ENCODE data around the gene HSBP1L1. TPM values are rescaled to one million over a fixed set of nuclear protein-coding genes. Genes with fewer than 3 reads are reported as not detected.

The HSBP1L1 gene
- total RNA-seq, 4 donors from 2014 or later = 10.4 to 26.3 (median 19.4) TPM

GRCh38 chr18:79942786-79943607 lies 21.4 kb upstream of the HSBP1L1 start:
- TF ChIP-seq CTCF (IDR thresholded peaks at IDR 0.05; ENCODE audit: low read depth) = no peak

GRCh38 chr18:79943608-79944125 lies 20.8 kb upstream of the HSBP1L1 start:
- TF ChIP-seq CTCF (IDR thresholded peaks at IDR 0.05; ENCODE audit: low read depth) = no peak

- no peak for TF ChIP-seq CTCF (IDR thresholded peaks at IDR 0.05; ENCODE audit: low read depth)
Observed at GRCh38 chr18:79944126-79944731, 20.2 kb upstream of the HSBP1L1 start.

- no peak for TF ChIP-seq CTCF (IDR thresholded peaks at IDR 0.05; ENCODE audit: low read depth)
Observed at GRCh38 chr18:79944746-79945117, 19.7 kb upstream of the HSBP1L1 start.

- TF ChIP-seq CTCF (IDR thresholded peaks at IDR 0.05; ENCODE audit: low read depth) = no peak
Observed at GRCh38 chr18:79945118-79946042, 19.1 kb upstream of the HSBP1L1 start.

- no peak for TF ChIP-seq CTCF (IDR thresholded peaks at IDR 0.05; ENCODE audit: low read depth)
Observed at GRCh38 chr18:79947054-79947755, 17.2 kb upstream of the HSBP1L1 start.
